GM12864 (cell line): ENCODE results near the gene CTDSPL.
"Not testable (repeated sequence)": the region's sequence is repeated elsewhere in the genome, so short reads cannot be mapped to it uniquely, and the experiment has no call there.

Source experiments
- DNase-seq: peaks from one replicate; pipeline ENCODE4 v3.0.0-alpha.2; 2011; ENCODE audit warnings: low read depth
- H3K4me3 ChIP-seq: 2 replicates; pipeline ENCODE4 v1.5.1; 2011; ENCODE audit warnings: mild to moderate bottlenecking, low read depth, low read length, control low read depth
- TF ChIP-seq, protein P1 (sequence below): IDR thresholded peaks from 2 replicates; pipeline ENCODE4 v1.5.1; 2011; ENCODE audit warnings: low read depth, mild to moderate bottlenecking, moderate library complexity, low read length, control low read depth, inconsistent platforms; ENCODE audit errors: missing control alignments

The CTDSPL gene

DNA sequence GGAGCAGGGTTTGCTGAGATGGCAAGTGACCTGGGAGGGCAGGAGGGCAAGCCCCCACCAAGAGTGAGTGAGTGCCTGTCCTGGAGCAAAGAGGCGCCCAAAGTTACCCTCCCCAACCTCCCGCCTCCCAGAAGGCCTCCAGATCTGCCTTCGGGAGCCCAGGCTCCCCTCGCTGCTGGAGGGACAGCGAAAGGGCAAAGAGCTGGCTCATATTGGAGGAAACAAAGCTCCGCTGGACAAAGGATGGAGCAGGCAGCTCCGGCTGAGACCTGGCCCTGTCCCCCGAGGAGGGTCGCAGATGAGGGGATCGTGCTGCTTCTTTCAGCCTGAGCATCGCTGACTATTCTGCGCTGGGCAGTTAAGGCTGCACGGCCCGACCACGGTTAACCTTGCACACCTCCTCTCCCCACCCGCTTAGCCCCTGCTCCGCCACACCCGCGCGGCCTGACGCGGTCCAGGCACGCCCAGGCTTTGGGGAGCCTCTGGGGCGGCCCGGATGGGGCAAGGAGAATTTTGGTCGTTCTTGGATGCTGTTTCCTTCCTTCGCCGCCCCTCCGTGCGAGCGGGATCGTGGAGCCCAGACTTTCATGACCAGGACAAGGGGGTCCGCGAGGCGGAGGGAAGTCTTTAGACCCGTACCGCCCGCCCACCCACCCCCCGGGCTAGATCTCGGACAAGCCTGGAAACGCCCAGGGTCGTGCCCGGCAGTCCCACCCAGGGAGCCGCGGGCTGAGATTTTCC, 167.1 kb downstream of the CTDSPL start:
- TF ChIP-seq, protein P1, sequence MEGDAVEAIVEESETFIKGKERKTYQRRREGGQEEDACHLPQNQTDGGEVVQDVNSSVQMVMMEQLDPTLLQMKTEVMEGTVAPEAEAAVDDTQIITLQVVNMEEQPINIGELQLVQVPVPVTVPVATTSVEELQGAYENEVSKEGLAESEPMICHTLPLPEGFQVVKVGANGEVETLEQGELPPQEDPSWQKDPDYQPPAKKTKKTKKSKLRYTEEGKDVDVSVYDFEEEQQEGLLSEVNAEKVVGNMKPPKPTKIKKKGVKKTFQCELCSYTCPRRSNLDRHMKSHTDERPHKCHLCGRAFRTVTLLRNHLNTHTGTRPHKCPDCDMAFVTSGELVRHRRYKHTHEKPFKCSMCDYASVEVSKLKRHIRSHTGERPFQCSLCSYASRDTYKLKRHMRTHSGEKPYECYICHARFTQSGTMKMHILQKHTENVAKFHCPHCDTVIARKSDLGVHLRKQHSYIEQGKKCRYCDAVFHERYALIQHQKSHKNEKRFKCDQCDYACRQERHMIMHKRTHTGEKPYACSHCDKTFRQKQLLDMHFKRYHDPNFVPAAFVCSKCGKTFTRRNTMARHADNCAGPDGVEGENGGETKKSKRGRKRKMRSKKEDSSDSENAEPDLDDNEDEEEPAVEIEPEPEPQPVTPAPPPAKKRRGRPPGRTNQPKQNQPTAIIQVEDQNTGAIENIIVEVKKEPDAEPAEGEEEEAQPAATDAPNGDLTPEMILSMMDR: no peak
- H3K4me3 ChIP-seq: no peak overlapping the region
- DNase-seq: no peak

DNA sequence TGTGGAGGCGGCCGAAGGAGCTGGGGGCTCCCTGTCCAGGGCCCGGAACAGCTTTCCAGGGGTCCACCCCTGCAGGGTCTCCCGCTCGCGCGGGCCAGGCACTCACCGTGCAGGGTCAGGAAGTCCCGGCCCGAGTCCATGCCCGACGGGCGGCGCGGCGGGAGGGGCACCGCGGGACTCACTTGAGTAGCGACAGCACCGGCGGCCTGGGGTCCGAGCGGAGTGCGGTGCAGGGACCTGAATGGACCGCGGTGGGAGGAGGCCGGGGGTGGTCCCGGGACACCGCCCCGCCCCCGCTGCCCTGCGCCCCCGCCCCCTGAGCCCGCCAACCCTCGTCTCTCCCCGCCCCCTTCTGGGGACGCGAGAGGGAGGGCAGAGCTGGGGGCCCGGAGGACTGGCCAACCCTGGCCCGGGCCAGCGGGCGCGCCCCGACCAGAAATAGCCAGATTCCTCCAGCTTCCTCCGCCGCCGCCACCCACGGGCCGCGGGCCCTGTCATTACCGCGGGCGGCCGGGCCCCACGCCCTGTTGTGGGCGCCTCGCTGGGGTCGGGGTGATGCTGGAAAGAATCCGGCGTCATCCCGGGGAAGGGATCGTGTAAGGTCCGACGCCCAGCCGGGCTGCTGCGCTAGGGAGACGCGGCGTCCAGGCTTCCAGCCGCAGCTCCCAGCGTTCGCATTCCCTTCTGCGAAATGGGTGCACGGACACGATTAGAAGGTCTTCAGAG, 167.9 kb downstream of the CTDSPL start, which contains the start of gene PLCD1:
PLCD1 (minus strand) TSS at position 243 of the 726 bp plus-strand sequence; CDS start at position 140, 103 bp downstream.
- no peak for DNase-seq
- TF ChIP-seq, protein P1: no peak
- H3K4me3 ChIP-seq: no peak within 1 kb of the TSS

DNA sequence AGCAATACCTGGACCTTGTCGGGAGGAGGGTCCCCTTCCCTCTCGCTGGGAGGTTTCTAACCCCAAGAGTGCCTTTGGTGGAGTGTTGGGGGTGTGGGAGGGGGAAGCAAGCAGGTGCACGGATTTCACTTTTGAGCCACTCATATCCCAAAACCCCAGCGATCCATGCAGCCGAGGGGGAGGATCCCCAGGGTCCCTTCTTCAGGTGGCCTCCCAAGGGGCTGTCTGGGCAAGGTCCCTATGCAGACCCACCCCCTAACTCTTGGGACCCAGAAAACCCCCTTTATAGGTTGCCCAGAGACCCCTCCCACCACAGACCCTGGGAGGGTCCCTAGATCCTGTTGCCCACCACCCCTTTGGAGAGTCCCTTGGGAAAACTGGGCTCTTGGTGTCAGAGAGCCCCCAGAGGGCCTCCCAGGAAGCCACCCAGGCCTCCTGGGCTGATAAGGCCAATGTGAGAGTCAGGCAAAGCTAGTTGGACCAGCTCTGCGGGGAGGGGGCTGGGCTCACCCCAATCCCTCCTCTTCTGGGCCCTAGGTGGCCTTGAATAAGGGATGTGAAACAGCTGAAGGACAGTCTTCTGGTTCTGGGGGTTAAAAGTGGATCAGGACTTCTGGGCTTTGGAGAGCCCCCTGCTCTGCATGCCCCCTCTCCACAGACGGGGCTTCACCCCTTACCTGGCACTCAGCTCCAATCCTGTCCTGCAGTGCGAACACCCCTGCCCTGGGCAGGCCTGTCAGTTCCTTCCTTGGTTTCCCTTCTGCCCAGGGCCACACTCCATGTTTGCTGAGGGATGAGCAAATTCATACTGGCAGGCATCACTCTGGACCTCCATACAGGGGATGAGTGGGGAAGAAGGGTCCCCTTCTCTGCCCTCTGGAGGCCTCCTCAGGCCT, 168.7 kb downstream of the CTDSPL start:
- TF ChIP-seq, protein P1: no peak
- no peak overlapping the region for H3K4me3 ChIP-seq
- DNase-seq: no peak

DNA sequence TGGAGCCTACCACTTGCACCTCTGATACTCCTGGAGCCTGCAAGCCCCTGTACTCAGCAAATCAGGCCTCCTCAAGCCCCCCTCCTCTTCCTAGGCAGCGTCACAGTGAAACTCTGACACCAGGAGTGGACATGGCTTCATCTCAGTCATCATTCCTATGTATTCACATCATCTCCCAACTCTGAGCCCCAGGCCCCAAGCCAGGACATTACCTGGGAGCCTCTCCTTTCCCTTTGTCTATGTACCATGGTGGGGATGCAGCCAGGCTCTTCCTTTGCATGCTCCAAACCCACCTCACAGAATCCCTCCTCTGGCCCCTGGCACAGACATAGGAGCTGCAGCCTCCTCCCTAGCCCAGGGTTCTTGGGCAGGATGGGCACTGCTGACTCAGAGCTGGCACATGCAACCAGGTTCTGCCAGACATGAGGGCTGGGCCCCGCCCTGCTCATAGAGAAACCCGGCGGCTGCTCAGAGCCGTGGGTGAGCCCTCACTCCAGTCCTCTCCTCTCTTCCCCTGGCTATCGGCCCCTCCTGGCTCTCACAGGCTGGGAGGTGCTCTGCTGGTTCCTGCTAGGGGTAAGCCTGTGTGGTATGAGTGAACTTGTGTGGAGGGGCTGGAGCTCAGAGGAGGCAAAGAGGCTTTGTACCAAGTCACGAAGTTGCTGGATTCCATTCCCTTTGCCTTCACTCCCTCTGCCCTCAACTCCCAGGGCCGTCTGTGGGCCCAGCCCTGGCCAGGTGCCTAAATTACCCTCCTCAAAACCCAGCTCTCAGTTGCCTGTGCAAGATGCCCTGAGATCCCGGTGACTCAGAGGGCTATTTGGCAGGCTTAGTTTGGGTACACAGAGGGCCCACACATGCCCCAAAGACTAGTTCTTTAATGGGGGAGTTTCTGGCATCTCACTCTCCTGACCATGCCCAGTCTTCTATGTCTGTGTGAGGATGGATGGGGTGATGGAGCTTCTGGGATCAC, 169.6 kb downstream of the CTDSPL start:
- no peak overlapping the region for H3K4me3 ChIP-seq
- TF ChIP-seq, protein P1: no peak
- no peak for DNase-seq

DNA sequence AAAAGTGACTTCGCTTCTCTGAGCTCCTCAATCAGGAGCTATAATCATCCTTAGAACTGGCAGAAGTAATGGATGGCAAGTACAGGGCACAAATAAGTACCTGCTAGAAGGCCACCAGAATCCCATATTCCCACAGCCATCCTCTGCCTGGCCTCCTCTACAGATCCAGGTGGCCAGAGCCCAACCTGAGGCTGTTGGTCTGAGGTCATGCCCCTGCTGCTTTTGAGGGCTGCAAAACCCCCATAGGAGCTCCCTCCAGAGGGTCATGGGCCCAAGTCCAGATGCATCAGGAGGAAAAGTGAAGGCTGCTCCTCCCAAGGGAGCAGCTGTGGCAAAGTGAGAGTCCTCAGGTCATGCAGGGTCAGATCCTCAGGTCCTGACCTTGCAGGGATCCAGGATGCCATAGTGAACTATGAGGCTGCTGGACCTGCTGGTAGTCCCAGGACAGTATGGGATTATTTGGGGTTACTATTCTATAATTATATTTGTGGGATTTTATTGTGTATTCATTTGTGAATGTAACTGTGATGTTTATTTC, 170.7 kb downstream of the CTDSPL start:
- TF ChIP-seq, protein P1: no peak
- no peak for DNase-seq
- no peak overlapping the region for H3K4me3 ChIP-seq

DNA sequence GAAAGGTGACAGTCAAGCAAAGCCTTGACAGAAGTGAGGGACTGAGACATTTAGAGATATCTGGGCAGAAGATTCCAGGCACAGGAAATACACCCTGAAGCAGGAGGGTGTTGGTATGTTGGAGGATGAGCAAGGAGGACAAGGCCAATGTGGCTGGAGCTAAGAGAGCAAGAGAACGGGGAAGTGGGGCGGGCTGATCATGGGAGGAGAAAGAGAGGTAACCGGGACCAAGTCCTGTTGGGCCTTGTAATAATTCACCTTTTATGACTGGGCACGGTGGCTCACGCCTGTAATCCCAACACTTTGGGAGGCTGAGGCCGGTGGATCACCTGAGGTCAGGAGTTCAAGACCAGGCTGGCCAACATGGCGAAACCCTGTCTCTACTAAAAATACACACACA, 171.9 kb downstream of the CTDSPL start:
- DNase-seq, H3K4me3 ChIP-seq: not testable (repeated sequence)
